HEK293 (cell line): ENCODE measurements around the gene GGNBP2.

Source experiments
- REST ChIP-seq: fragments of 450-650 bp; formaldehyde crosslinking; IDR thresholded peaks from 2 replicates; pipeline ENCODE4 v1.5.1; 2016; ENCODE audit warnings: missing biosample characterization, missing genetic modification characterization
- ZNF560 ChIP-seq: fragments of 450-650 bp; formaldehyde crosslinking; IDR thresholded peaks from 2 replicates; pipeline ENCODE4 v1.5.1; 2017; ENCODE audit warnings: missing biosample characterization, missing genetic modification characterization, borderline replicate concordance

DNA sequence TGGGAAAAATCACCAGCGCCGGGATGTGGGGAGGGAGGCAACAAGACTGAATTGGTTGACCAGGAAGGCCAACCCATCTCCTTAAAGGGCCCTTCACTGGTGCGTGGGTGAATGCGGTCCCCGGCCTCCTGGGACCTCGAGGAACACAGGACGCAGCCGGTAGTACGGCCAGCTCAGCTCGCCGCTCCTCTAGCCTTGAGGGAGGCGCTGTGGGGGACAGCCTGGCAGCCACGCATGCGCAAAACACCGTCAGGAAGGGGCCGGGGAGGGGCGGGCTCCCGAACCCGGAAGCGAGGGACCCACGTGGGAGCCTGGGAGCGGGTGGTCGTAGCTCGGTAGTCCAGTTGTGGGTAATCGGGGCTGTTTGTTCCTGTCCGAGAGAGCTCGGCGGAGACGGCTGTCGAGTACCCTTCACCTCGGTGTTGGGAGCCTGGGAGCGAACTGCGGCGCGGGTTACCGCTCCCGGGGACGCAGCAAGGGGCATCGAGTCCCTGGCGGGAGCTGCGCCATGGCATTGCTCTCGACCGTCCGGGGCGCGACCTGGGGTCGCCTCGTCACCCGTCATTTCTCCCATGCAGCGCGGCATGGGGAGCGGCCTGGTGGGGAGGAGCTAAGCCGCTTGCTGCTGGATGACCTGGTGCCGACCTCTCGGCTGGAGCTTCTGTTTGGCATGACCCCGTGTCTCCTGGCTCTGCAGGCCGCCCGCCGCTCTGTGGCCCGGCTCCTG is 56.7 kb downstream of the GGNBP2 start, which contains the start of gene MRM1:
- TF ChIP-seq ZNF560 (tag by site-specific recombination) (no peak), REST (tag by site-specific recombination) (0 out of 2 replicates have a peak, but pooled peaks have one; percentile 23)
